Esophagus muscularis mucosa (tissue), 4 donors: ENCODE results near the gene TRIM40. TPM values are rescaled to one million over a fixed set of nuclear protein-coding genes. Genes with fewer than 3 reads are reported as not detected.

Experiments used
- DNase-seq: peaks from one replicate; pipeline ENCODE4 v3.0.0-alpha.2; 2017; ENCODE audit errors: extremely low spot score
- H3K27ac ChIP-seq, 4 donors: fragments of 200-600 bp; sonication (generic); replicated peaks in 1 of 4; 1 replicate in 3 of 4; 2 replicates in 1 of 4; pipeline ENCODE4 v1.5.1; 2016 to 2019; ENCODE audit warnings: mild to moderate bottlenecking in 1 of 4
- H3K27me3 ChIP-seq, 4 donors: fragments of 200-600 bp; sonication (generic); one replicate each; pipeline versions ENCODE4 v1.5.1 to v1.6.0; 2016 to 2019
- H3K36me3 ChIP-seq, 4 donors: fragments of 200-600 bp; sonication (generic); one replicate each; pipeline ENCODE4 v1.5.1; 2016 to 2019
- H3K4me1 ChIP-seq, 4 donors: fragments of 200-600 bp; sonication (generic); one replicate each; pipeline ENCODE4 v1.5.1; 2016 to 2019
- H3K4me3 ChIP-seq, 4 donors: fragments of 200-600 bp; sonication (generic); 1 replicate in 2 of 4; 2 replicates in 2 of 4; pipeline ENCODE4 v1.5.1; 2016 to 2019; ENCODE audit warnings: mild to moderate bottlenecking in 4 of 4, moderate library complexity in 1 of 4
- H3K9me3 ChIP-seq, 4 donors: fragments of 200-600 bp; sonication (generic); 1 replicate in 3 of 4; 2 replicates in 1 of 4; pipeline ENCODE4 v1.5.1; 2016 to 2019
- CTCF ChIP-seq, 3 experiments: fragments of 200-600 bp in 2 of 3; fragments of 450-650 bp in 1 of 3; sonication (generic) in 2 of 3; IDR thresholded peaks; one replicate each; pipeline ENCODE4 v1.5.1; 2017 to 2019; ENCODE audit warnings: antibody characterized with exemption in 3 of 3, mild to moderate bottlenecking in 2 of 3, moderate library complexity in 1 of 3
- EP300 ChIP-seq: sonication (generic); formaldehyde crosslinking; IDR thresholded peaks from one replicate; pipeline ENCODE4 v1.6.1; 2017; ENCODE audit warnings: antibody characterized with exemption
- POLR2A ChIP-seq: fragments of 450-650 bp; IDR thresholded peaks from one replicate; pipeline ENCODE4 v1.6.1; 2017; ENCODE audit warnings: antibody characterized with exemption, moderate library complexity, mild to moderate bottlenecking, low read depth
- POLR2AphosphoS5 ChIP-seq, 2 donors: sonication (generic); formaldehyde crosslinking; IDR thresholded peaks; one replicate each; pipeline ENCODE4 v1.6.1; 2017; ENCODE audit warnings: antibody characterized with exemption in 2 of 2
- WGBS: methylation state at CpG from one replicate; pipeline ENCODE4 v1.1.5; 2018; 5-methylcytosine and 5-hydroxymethylcytosine counted together
- intact Hi-C: fragments of 100-400 bp; cut with DNase I; formaldehyde crosslinking; loops from one replicate; pipeline ENCODE4 v1.15.1; 2023
- small RNA-seq, 3 donors: library from RNA; depleted of rRNA; stranded (forward); fragments of <200 nt; gene quantifications; one replicate each; pipeline ENCODE3, GENCODE V24; 2016
- total RNA-seq, 4 donors: library from RNA; depleted of rRNA; stranded (reverse); fragments of >200 nt; gene quantifications; one replicate each; pipeline versions ENCODE4 v1.1.0 to v1.2.1, GENCODE V29; 2016

Gene TRIM40
- total RNA-seq, 4 donors from 2014 or later: not detected

GRCh38 chr6:30195951-30196350 is 60.0 kb downstream of the TRIM40 start:
- H3K4me1 ChIP-seq: peaks cover 0 to 2% (median 0%) of the 10 kb centered on the region in 4 donors
- H3K4me3 ChIP-seq: no peak overlapping the region
- WGBS: 100% methylated on average over 1 of the region's 1 CpG
- peak; percentile 53 for DNase-seq
- no peak overlapping the region for H3K27ac ChIP-seq
- no peaks in the 10 kb centered on the region for H3K9me3 ChIP-seq
- no peak for TF ChIP-seq CTCF (IDR thresholded peaks at IDR 0.05)
- no peak for TF ChIP-seq EP300
- TF ChIP-seq POLR2A: no peak
- TF ChIP-seq POLR2AphosphoS5 (IDR thresholded peaks at IDR 0.05): no peak
- peaks cover 45 to 95% (median 90%) of the 10 kb centered on the region in 4 donors for H3K36me3 ChIP-seq
- intact Hi-C loops: no loop called here
- no peaks in the 10 kb centered on the region for H3K27me3 ChIP-seq

- H3K36me3 ChIP-seq: peaks cover 45 to 91% (median 87%) of the 10 kb centered on the region in 4 donors
- 97% methylated on average over 11 of the region's 12 CpGs for WGBS
- no peak for TF ChIP-seq POLR2A
These were observed 60.4 kb downstream of the TRIM40 start for GRCh38 chr6:30196376-30196775.

More at GRCh38 chr6:30196376-30196775, 60.4 kb downstream of the TRIM40 start:
- intact Hi-C loops: no loop called here
- Histone ChIP-seq H3K4me1 (peaks cover 0 to 6% (median 3%) of the 10 kb centered on the region in 4 donors), H3K9me3 (no peaks in the 10 kb centered on the region), H3K27me3 (no peaks in the 10 kb centered on the region), H3K27ac (no peak overlapping the region), H3K4me3 (no peak overlapping the region)
- DNase-seq: peak; percentile 39

Small RNA genes within 50 kb of the gene (small RNA-seq; reads per million reads assigned to genes)
- gene RF00554: 0 reads per million in 3 donors

Other genes with a start within 250 kb of the TRIM40 start
- 100 to 1,000 TPM; 243 to 610 (median 499) TPM for gene HLA-A, start 193.6 kb upstream of the TRIM40 start, total RNA-seq
- 10 to 100 TPM; 12.9 to 21.0 (median 17.4) TPM for gene POLR1H, start 74.9 kb upstream of the TRIM40 start, total RNA-seq
- gene PPP1R11, start 68.9 kb upstream of the TRIM40 start, total RNA-seq: 10 to 100 TPM; 50.7 to 64.7 (median 60.2) TPM
- gene RNF39, start 60.4 kb upstream of the TRIM40 start, total RNA-seq: under 1 TPM in 1 of 4 donors, not detected in 3; 0.11 TPM
- 1 to 10 TPM in 1 of 4 donors, not detected in 3; 1.3 TPM for gene TRIM31, start 23.1 kb upstream of the TRIM40 start, total RNA-seq
- under 1 TPM in 3 of 4 donors, not detected in 1; 0.17 to 0.50 (median 0.42) TPM for gene TRIM10, start 25.1 kb downstream of the TRIM40 start, total RNA-seq
- under 1 TPM in 1 of 4 donors, not detected in 3; 0.42 TPM for gene TRIM15, start 27.4 kb downstream of the TRIM40 start, total RNA-seq
- 10 to 100 TPM; 33.6 to 58.8 (median 46.3) TPM for gene TRIM26, start 77.3 kb downstream of the TRIM40 start, total RNA-seq
- gene TRIM39, start 190.8 kb downstream of the TRIM40 start, total RNA-seq: 10 to 100 TPM; 17.4 to 24.5 (median 20.9) TPM
- gene RPP21, start 209.0 kb downstream of the TRIM40 start, total RNA-seq: 100 to 1,000 TPM in 2 of 4 donors, 10 to 100 TPM in 2; 78.1 to 149 (median 113) TPM